Gastroesophageal sphincter (tissue), 3 donors: ENCODE measurements around the gene NDFIP2.

Experiments
- CTCF ChIP-seq, 4 experiments: fragments of 200-600 bp in 2 of 4; fragments of 450-650 bp in 2 of 4; sonication (generic) in 1 of 4; IDR thresholded peaks; one replicate each; pipeline ENCODE4 v1.5.1; 2017 to 2019; ENCODE audit warnings: antibody characterized with exemption in 4 of 4, mild to moderate bottlenecking in 2 of 4, moderate library complexity in 2 of 4
- EP300 ChIP-seq: sonication (generic); formaldehyde crosslinking; IDR thresholded peaks from one replicate; pipeline ENCODE4 v1.6.1; 2017; ENCODE audit warnings: antibody characterized with exemption, mild to moderate bottlenecking
- POLR2A ChIP-seq, 2 donors: fragments of 450-650 bp; IDR thresholded peaks; one replicate each; pipeline ENCODE4 v1.6.1; 2017; ENCODE audit warnings: antibody characterized with exemption in 2 of 2, mild to moderate bottlenecking in 2 of 2, moderate library complexity in 1 of 2
- POLR2AphosphoS5 ChIP-seq: sonication (generic); formaldehyde crosslinking; IDR thresholded peaks from one replicate; pipeline ENCODE4 v1.6.1; 2017; ENCODE audit warnings: antibody characterized with exemption

- TF ChIP-seq POLR2A (IDR thresholded peaks at IDR 0.05) (no peak), CTCF (IDR thresholded peaks at IDR 0.05) (no peak), POLR2AphosphoS5 (no peak), EP300 (no peak)
Observed at GRCh38 chr13:79547211-79548195, 66.5 kb downstream of the NDFIP2 start.
